Activated T-cell treated with anti-CD3 and anti-CD28 coated beads for 24 hours (primary cell): Measurements from ENCODE around the gene ANKRD49.
"Not testable (repeated sequence)": the region's sequence is repeated elsewhere in the genome, so short reads cannot be mapped to it uniquely, and the experiment has no call there.

Source experiments
- DNase-seq: peaks from one replicate; pipeline ENCODE4 v3.0.0-alpha.2; 2020; ENCODE audit warnings: low read depth

Gene ANKRD49, protein sequence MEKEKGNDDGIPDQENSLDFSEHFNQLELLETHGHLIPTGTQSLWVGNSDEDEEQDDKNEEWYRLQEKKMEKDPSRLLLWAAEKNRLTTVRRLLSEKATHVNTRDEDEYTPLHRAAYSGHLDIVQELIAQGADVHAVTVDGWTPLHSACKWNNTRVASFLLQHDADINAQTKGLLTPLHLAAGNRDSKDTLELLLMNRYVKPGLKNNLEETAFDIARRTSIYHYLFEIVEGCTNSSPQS

DNA sequence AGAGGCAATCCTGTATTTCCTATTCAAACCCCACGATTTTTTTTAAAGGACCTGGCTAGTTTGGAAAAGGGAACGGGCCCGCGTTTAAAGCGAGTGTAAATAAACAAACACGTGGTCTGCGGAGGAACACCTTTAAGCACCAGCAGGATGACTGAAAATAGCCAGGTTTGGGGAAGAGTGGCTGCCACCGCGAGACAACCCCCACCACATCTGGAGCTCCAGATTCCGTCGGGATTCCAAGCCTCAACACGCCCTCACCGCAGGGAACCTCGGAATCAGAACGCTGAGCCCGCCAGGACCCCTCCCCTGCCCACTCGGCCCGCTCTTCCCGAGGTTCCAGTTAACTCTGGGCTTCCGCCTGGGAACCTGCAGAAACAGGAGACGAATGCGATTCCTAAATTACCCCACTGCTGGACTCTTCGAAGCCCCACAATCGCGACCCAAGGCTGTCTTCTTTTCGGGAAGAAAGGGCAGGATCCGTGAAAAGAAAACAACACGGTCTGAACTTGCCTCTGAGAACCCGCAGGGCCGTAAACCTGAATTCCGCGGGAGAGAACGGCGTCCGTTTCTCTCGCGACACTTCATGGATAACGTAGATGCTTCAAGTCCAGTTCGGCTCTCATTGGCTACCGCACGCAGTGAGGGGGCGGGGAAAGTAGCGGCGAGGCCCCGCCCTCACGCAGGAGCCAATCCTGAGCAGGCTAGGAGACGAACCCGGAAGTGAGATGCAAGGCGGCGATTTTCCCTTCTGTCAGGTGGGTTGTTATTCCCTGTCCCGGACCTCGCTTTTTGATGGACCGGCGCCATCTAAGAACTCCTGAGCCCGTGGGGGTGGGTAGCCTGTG is at the start of gene ANKRD49, which contains the start of gene MRE11:
TSS of gene ANKRD49 (plus strand) at position 704 of the 845 bp plus-strand sequence. CDS start 2,710 bp downstream, outside the sequence.
TSS of gene MRE11 (minus strand) at position 564 of the 845 bp plus-strand sequence. CDS start 1,043 bp downstream, outside the sequence.
- DNase-seq = peak; percentile 95

DNA sequence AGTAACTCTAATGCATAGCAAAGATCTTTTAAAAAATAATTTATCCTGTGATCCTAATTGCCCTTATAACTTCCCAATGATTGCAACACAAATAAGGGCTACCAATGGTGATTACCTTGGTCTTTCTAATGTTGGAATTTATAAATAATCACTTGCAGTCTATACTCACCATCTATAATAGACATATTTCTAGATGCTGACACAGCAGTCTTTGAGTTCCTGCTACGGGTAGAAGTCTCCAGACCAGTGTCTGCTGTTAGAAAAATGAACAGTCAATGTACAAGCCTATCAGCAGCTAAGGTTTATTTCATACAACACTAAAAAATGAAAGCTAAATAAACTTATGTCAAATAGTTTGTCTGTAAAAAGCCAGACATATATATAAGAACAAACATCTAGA is 48.1 kb upstream of the ANKRD49 start:
- no peak for DNase-seq

DNA sequence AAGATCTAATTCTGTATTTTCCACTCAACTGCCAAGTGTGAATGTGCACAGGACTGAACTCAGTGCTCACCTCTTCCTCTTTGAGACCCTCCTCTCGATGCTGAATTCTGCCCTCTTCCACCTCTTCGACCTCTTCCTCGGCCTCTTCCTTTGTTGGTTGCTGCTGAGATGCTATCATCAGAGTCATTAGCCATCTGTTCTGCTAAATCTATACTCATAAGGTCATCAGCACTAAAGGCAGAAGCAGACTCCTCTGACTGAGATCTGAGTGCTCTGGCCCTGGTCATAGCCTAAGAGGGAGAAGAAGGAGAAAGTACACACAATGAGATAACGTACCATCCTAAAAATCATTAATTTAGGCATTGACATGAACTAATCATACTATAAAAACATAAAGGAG is 46.6 kb upstream of the ANKRD49 start:
- DNase-seq = no peak

DNA sequence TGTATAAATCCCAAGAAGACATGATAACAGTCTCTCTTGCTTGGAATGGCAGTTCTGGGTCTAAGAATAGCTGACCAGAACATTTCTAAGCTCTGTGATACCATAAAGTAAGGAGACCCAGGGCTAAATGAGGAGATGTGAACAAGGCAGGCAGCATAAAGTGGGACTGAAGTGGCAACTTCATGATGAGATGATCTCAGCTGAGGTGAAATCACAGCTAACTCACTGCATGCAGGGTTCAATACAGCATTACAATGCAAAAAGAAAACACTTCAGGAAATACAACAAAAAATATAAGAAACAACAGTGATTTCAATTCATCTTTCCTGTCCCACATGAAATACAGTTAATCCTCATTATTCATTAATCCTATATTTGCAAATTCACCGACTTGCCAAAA is 44.8 kb upstream of the ANKRD49 start:
- DNase-seq = no peak

DNA sequence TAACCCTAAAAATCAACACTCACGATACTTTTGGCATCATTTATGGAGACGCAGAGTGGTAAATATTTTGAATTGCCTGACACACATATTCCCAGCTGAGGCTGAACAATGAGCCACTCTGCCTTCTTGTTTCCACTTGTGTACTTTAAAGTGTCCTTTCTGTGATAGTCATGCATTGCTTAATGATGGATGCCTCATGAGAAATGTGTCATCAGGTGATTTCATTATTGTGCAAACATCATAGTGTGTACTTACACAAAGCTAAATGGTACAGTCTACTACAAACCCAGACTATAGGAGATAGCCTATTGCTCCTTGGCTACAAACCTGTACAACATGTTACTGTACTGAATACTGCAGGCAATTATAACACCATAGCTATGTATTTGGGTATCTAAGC is 44.3 kb upstream of the ANKRD49 start:
- DNase-seq = no peak

DNA sequence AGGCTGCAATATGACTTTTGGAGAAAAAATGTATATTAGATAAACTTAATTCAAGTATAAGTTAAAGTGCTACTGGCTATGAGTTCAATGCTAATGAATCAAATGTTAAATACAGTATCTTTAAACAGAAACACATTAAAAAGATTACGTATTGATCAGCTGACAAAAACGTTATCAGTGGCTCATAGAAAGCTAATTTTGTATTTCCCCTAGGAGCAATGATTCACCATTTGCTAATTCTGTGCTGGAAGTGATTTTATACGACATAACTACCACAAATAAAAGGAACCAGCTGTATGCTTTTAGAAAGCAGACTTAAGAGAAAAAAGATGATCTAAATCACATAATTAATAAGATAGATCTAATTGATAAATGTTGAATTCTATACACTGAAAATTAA is 43.7 kb upstream of the ANKRD49 start:
- DNase-seq = no peak

DNA sequence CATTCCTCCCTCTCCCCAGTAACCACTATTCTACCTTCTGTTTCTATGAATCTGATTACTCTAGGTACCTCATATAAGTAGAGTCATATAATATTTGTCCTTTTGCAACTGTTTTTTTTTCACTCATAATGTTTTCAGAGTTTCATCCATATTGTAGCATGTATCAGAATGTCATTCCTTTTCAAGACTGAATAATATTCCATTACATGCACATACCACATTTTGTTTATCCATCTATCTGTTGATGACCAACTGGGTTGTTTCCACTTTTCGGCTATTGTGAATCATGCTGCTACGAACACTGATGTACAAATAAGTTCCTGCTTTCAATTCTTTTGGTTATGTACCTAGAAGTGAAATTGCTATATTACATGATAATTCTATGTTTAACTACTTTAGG is 40.8 kb upstream of the ANKRD49 start:
- no peak for DNase-seq

DNA sequence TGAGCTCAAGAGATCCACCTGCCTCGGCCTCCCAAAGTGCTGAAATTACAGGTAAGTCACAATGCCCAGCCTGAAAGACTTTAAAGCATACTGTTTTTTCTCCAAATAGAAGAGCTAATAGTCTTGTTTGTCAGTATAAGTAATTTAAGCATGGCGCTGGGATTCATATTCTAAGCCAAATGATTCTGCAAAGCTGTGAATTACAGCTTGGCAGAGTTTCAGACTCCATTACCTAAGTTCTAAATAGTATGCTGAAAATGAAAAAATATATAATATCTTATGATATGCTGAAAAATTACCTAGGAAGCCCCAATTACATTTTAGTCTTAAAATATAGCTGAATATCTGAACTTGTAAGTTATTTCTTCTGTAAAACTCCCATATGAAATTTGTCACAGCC is 39.5 kb upstream of the ANKRD49 start:
- no peak for DNase-seq

DNA sequence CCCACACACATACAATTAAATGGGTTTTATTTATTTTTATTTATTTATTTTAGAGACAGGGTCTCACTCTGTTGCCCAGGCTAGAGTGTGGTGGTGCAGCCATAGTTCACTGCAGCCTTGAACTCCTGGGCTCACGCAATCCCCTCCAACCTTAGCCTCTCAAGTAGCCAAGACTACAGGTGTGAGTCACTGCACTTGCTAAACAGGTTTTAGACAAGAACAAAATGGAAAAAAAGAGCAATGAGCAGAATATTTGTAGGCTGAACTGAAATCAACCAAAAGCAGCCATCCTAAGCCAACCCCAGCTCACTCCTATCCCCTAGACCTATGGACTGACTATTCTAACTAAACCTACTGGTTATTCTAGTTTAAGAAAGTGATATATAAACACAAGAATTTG is 37.9 kb upstream of the ANKRD49 start:
- DNase-seq = no peak

DNA sequence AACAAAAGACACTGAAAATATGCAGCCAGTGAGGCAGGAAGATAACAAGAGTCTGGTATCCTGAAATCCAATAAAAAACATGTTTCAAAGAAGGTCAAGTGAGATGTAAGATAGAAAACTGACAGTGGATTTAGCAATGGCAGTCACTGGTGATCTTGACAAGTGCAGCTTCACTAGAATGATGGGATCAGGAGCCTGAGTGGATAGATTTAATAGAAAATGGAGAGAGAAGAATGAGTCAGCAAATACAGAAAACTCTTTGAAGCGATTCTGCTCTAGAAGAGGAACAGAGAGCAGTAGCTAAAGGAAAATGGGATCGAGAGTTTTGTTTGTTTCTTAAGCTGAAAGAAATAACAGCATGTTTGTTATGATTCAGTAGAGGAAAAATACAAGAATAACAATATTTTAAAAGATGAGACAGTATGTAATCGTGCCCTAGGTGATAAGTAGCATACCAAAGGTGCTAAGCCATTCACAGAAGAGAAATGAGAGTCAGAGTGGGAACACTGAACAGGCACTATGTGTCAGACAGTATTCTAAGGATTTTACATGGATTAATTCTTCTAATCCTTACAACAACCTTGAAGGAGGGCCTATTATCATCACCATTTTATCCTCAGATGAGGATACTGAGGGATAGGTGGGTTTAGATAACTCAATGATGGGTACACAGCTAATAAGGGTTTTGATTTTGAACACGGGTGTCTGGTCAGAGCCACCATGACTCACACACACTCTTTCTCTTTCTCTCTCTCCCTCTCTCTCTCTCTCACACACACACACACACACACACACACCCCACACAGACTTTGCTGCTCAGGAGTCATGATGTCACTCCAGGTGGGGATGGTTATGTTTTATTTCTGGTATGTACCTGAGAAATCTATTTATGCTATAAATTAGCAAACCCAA is 36.4 kb upstream of the ANKRD49 start:
- no peak for DNase-seq

DNA sequence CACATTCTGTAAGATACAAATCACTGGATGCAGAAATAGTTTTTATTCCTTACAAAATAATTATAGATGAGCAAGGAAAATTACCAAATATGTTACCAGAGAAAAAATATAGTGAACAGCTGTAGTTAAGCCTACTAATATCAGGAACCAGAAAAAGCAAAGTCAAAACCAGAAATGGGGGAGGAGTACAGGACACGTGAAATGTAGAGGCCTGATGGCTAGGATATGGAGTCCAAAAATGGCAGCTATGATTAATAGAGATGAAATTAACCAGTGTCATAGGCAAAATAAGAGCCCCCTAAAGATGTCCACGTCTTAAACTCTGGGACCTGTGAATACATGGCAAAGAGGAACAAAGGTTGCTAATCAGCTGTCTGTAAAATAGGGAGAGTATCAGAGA is 34.2 kb upstream of the ANKRD49 start:
- no peak for DNase-seq

DNA sequence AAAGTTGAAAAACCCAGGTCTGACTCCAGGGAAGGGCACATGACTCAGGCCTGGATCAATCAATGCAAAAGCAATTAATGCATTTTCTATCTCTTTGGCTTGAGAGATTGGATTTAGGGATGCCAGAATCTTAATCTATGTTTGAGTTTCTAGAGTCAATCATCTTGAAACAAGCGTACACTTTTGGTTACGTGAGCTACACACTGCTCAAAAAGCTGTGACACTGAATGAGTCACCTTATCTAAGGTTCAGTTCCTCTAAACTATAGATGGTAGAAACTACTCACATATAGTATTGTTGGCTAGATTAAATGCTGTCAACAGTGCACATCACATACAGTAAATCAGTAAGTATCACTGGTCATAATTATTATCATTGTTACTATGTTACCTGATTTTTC is 24.4 kb upstream of the ANKRD49 start:
- no peak for DNase-seq

DNA sequence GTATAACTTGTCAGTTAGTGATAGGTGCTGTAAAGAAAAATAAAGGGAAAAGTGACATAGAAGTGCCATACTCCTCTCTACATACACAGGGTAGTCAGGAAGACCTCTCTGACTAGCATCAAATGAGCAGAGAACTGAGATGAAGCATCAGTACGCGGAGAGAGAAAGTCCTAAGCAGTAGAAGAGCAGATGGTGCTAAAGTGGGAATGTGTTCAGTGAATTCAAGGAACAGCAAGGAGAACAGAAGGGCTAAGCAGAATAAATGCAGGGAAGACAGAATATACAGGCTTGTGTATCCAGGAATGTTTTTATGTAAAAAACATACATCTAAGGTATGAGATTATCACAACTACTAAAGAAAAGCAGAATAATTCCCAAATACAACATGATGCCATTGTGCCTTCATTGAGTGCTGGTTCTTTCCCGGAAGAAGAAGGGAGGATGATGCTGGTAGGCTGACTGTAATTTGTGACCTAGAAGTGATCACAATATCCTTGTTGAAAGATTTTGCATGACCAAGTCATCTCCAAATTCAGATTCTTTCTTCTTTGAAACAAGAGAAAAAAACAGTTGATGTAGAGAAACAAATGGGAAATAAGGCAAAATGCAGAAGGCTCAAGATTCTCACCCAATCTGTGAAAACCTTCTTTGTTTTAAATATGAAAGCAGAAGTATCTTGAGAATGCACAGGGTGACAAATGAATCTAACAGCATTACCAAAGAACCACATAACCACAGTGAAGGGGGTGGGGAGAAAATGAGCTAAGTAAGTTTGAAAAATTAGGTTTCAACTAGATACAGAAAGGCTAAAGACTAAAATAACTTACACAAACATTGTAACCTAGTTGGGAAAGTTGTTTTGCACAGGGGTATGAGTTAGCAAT is 20.6 kb upstream of the ANKRD49 start:
- DNase-seq = no peak

DNA sequence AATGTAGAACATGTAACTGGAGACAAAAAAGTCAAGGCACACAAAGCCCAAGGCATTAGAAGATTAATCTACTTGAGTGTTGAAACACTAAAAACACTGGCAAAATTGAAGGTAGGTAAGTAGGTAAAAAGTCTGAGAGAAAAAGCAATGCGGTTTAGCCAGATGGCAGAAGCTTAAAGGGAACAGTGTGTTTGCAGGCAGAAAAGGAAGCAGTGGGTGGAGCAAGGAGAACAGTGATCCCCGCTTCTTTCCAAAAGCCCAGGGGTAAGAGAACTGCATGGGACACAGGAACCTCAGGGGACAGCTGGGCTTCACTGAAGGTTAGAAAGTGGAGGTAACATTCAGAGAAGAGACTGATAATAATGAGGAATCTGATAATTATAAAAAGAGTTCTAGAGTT is 16.2 kb upstream of the ANKRD49 start:
- DNase-seq = no peak

DNA sequence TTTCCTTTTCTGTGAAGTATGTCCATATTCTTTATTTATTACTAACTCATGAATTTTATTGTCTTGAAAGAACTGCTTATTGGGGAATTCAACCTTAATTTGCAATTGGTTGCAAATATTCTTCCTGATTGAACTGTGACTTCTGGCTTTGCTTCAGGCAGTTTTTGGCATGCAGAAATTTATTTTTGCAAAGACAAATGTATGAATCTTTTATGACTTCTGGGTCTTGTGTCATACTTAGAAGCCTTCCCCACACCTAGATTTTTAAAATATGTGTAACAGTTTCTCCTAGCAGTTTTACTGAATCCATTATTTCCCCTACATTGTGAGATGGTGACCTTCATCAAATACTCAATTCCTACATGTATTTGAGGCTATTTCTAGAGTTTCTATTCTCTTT is 12.4 kb upstream of the ANKRD49 start:
- DNase-seq = no peak

DNA sequence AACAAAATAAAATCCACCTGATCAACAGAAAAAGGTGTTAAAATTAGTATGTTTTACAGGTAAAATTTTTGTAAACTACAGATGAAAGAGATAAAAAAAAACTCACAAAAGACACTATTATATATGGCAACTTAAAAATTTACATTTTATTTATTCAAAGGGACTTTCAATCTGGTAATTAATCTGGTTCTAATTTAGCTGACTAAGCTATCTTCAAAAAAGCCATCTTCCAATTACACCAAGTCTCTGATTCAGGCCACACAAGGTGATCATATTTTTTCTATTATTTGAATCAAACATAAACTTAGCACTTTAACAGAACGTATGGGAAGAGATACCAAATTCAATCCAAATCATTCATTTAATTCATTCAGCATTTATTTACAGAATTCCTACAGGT is 7.7 kb upstream of the ANKRD49 start:
- DNase-seq = no peak

DNA sequence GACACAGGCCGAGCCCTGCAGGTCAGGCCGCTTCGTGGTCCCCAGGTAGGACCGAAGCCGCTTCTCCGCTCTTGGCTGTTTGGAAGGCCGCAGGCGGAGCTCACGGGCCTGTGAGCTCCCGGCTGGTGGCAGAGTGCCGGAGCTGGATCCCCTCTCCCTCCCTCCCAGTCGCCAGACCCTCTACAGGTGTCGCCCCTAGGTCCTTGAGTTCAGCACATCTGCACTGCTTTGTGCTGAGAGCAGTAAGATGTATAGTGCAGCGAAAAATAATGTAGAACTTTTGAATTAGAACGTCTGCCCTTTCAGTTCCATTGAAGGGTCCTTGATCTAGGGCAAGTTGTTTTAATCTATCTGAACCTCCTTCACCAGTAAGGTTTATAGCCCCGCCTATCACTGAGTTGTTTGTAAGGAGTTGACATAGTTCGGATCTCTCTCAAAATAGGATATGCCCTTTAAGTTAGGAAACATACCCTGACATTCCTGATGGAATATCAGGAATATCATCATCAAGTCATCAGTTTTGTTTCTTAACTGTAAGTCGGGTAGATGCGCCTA is 419 bp downstream of the ANKRD49 start:
- DNase-seq = no peak

DNA sequence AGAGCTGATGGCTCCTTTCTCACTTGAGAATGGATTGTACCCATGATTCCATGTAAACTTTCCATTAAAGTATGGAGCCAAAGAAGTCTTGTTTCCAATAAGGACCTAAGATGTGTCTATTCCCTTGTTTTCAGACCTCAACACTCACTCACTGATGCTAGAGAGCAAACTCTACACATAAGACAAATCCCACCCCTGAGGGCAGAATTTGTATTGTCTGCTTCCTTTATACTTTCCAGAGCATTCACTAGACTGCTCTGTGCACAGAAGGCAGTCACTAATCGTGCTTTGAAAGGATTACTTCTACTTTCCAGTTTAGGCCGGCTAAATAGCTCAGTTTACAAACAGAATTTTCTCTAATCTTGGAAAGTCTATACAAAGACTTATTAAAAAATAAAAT is 6.4 kb downstream of the ANKRD49 start:
- DNase-seq = no peak

DNA sequence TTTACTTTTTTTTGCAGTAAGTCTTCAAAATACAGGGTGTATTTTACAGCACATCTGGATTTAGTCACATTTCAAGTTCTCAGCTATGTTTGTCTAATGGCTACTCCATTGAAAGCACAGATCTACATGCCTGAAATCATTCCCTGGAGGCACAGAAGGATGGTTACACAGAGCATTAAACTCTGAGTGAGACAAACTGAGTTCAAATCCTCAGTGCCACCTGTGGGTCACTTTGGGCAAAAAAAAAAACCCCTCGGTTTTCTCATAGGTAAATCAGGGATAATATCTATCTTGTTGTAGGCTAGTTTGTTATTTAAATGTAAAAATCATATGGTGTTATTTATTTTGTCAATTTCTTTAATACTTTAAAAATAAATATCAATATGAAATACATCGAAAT is 7.7 kb downstream of the ANKRD49 start:
- no peak for DNase-seq

DNA sequence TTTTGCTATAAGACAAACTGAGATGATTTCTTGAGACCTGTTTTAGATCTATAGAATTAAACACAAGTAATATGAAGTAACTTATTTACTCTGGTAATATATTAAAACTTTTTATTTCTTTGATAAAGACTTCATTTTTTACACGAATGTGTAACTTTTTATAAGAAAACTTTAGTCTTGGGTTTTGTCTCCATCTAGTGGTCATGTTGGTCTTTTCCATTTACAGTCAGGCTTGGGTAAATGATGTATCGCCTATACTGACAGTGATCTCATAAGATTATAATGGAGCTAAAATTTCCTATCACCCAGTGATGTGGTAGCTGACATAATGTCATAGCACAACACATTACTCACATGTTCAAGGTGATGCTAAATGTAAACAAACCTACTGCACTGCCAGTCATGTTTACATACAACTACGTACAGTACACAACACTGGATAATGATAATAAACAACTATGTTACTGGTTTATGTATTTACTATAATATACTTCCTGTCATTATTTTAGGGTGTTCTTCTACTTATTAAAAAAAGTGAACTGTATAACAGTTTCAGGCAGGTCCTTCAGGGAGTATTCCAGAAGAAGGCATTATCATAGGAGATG is 11.0 kb downstream of the ANKRD49 start:
- DNase-seq = no peak

DNA sequence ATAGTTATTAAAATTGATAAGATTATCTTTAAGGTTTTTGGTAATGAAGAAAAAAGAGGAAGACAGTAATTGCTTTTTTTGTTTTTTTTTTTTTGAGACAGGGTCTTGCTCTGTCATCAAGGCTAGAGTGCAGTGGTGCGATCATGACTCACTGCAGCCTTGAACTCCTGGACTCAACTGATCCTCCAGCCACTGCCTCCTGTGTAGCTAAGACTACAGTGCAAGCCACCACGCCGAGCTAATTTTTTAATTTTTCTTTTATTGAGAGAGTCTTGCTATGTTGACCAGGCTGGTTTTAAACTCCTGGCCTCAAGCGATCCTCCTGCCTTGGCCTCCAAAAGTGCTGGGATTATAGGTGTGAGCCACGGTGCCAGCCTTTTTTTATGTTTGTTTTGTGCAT is 12.7 kb downstream of the ANKRD49 start:
- DNase-seq = not testable (repeated sequence)
